RKO (cell line): ENCODE measurements around the gene TANGO2.

Experiments
- DNase-seq: peaks from one replicate; pipeline ENCODE4 v3.0.0-alpha.2; 2016; ENCODE audit warnings: low spot score

The TANGO2 gene

DNA sequence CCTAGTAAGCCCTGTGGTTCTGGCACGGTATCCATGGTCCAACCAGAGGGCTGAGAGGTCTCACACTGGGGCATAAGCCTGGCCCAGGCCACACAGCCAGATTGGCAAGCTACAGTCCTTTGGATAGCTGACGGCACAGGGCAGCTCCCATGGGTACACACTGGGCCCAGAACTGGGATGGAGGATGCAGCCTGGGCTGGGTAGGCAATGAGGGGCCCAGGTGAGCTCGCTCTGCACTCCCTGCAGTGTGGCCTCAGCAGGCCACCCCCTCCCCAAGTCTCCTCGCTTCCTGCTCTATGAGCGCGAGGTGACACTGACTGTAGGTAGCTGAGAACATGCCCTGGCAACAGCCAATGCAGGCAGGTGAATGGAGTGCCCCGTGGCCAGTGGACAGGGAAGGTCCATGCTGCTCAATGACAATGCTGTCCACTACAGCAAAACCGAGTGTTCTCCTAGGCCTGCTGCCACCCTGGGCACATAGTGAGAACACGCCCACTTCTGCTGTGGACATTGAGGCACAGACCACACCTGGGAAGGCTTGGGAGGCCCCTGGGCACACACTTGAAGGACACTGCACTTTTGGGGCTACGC lies 8.1 kb upstream of the TANGO2 start:
- no peak for DNase-seq

DNA sequence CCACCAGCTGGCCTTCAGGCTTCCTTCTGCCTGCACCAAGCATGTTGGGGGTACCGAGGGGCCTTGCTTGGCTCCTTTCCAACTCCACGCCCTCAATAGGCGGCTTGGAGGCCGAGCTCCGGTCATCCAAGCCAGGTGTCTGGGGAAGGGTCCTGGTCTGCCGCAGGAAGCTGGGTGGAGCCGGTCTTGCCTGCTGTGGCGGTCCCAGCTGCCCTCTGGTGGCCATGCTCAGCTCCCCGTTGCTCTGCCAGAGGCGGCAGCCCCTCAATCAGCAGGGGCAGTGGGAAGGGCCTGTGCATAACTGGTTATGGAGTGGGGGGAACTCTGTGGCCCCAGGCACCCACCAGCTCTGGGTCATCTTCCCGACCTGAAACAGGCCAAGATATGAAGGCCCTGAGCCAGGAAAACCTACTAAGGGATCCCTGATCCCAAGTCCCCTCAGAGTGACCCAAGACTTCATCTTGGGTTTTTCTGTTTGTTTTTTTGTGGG lies 7.5 kb upstream of the TANGO2 start:
- no peak for DNase-seq

DNA sequence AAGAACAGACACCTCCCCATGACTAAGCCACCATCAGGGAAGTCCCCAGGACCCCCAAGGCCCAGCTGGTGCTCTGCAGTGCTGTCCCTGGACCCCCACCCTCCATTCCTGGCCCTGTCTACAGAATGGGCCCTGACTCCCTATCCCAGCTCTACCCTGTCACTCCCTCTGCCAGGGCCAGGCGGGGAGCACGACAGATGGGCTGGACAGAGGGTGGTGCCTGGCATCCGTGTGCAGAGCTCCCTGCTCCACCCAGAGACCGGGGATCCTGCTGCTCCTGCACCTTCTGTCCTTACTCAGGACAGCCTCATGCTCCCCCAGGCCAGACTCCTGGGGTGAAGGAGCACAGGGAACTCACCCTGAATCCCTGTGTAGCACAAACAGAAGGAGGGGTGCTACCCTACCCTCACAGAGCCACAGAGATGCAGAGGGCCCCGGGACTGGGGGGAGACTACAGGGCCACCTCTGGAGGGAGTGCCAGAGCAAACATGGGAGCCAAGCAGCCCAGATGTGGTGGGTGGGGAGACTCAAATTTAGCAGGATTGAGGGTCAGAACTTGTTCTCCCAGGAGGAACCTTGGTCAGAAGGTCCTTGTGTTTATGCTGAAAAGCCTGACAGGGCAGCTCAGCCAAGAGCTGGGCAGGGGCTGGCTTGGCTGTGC lies 6.3 kb upstream of the TANGO2 start:
- no peak for DNase-seq

DNA sequence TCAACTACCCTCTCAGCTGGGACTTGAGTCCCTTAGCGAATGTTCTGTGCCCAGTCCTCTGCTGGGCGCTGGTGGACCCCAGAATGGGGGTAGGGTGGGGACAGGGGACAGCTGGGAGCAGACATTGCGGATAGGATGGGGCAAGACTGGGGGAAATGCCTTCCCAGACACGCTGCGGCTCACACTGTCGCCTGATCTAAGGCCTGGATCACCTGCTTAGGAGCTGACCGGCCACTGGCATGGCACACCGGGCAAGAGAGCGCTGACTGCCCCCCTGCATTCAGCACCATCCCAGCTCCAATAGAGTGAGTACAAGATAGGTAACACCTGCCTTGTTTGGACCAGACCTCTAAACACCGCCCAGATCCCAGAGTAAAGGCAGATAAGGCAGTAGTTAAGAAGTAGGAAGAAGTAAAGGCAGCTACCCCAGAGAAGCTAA lies 5.7 kb upstream of the TANGO2 start:
- DNase-seq = no peak

DNA sequence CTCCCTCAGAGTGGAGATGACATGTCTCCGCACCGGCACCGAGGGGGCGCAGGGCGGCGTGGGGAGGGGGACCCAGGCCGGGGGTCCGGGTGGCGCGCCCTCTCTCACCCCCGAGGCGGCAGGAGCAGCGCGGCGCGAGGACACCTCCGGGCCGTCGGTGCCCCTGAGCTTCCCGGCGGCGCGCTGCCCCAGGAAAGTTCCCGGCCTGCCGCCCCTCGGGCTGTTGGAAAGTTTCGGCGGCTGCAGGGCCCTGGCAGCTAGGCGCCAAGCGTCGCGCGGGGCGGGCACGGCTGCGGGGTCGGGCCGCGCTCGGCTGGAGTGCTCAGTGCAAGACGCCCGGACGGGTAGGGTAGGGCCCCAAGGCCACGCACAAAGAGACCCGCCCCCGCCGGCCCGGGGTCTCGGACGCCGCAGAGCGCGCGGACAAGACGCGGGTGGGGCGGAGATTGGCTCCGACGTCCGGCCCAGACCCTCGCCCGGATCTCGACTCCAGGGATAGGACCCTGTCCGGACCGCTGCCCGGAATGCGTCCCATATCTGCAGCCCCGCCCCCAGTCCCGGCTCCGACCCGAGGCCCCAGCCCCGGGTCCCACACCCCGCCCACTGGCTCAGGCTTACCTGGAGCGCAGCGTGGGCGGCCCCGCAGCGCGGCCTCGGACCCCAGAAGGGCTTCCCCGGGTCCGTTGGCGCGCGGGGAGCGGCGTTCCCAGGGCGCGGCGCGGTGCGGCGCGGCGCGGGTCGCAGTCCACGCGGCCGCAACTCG lies 4.8 kb upstream of the TANGO2 start:
- peak; percentile 37 for DNase-seq

DNA sequence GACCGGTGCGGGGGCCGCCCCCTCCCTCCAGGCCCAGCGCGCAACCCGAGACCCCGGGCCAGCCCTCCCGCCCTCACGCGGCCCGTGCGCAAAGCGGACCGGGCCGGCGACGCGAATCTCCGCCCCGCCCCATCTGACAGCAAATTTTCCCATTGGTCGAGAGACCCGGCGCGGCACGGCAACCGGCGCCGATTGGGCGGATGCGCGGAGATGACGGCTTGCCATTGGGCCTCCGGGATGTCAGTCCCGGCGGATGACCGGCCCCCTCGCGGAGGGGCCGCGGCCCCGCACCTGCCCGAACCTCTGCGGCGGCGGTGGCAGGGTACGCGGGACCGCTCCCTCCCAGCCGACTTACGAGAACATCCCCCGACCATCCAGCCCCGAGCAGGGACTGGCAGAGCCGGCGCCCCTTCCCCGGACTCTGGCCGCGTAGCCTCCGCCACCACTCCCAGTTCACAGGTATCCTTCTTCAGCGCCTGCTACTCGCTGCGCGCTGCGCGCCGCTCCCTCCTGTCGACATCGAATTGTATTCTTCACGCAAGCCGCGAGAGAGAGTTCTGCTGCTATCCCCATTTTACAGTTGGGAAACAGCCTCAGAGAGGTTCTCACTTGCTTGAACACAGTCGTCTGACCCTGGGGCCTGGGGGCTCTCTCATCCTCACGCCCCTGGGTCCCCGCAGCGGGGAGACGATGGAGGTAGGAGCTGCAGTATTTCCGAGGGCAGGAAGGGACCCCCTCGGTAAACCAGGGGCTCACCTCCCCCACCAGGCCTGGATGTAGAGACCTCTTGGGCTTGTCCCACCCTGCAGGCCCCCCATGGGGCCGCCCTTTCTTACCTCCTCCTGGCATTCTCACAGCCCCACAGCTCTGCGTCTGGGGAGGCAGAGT lies 3.9 kb upstream of the TANGO2 start, which contains the start of gene ARVCF:
TSS of gene ARVCF (minus strand) at position 90 of the 888 bp plus-strand sequence. CDS start 26,029 bp downstream, outside the sequence.
- peak; percentile 87 for DNase-seq

DNA sequence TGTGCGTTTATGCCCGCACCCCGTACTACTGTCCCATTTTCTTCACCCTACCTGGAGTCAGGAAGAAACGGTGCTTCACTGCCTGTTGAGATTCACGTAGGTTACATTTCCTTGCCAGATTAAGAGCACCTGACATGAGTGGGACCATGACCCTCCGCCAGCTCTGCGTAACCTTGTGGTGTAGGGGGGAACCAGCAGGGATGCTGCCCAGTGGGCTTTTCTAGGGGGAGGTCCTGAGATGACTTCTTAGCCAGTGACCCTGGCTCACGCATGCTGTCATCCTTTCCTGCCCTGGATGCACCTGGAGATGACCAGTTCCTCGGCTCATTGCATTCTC lies 3.3 kb upstream of the TANGO2 start:
- DNase-seq = no peak

DNA sequence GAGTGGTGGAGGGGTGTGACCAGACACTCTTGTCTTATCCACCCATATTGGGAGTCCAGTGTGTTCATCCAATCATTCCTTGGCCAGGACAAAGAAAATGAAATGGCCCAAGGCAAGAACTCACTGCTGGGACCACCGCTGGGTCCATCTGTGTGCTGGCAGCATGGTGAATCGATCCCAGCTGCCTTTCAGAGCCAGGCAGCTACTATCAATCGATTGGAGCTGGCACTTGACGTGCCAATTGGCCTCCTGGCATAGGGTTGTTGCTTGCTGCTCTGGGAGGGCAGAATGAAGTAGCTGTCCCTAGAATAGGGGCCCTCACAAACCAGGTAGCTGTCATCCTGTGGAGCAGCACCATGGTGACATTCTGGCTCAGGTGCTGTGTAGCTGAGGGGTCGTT lies 2.9 kb upstream of the TANGO2 start:
- DNase-seq = no peak

DNA sequence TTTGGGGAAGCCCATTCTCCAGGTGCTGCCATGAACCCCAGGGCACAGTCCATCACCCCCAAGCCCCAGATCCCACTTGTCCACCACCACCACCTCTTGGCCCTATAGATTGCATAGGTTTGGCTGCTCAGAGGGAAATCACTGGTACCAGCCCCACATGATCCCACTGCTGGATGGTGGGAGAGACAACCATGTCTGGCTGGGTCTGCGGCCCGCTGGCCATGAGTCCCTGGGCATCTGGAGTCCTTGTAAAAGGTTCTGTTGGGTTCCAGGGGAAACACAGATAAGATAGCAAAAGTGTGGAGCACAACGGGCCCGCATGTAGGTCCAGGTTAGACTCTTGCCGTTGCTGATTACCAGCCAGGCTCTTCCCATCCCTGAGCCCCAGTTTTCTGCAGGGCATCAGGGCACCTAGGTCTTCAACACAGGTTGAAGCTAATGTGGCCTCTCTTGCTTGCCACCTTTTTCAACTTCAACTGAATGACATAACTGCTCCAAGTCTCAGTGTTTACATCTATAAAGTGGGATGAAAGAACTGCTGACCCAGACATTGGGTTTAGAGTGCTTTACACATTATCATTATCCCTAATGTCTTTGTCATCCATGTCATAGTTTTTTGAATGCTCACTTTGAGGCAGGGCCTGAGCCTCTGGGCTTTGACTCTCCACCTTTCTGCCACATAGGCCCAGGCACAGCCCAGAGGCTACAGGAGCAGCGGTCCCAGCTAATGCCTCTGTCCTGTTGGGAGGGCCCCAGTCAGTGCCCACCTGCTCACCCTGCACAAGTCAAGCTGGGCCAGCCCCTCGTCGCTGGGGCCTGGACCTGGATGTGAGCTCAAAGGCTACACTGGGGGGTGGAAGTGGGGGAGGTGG lies 1.0 kb upstream of the TANGO2 start:
- no peak for DNase-seq

DNA sequence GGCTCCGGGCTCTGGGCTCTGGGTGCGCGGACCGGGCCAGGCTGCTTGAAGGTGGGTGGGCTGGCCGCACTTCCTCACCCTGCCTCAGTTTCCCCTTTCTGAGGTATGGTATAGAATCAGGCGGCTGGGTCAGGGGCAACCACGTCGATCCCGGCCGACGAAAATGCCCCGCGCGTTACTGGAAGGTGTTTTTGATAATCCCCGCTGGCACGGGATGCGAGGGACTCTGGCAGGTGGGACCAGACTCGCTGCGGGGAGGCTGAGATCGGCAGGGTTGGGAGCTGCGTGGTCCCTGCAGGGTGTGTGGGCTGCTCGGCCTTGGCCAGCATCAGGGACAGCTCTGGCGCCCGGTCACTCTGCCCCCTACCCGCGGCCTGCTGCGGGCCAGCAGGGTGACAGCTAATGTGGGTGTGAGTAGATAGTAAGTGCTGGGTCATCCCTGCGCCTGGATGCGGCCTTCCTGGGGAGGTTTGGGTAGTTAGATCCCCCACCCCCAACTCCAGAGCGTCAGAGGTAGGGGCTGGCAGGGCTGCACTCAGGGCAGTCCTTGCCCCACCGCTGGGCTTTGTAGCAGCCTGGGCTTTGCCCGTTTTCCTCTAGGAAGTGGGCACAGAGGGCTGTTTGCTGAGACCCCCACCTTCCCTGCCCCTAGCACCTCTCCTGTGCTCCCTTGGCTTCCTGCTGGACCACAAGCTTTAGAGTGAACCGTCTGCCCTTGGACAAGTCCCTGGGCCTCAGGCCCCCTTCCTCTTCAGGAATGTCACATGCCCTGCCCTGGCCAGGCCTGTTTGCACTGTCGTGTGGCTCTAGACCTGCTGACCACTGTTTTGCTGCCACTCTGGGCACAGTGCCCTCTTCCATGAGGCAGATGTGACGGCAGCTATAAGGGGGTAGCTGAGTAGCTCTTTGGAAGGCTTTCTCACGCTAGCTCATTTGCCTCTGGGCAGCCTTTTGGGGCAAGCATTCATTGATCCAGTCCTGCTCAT lies 579 bp downstream of the TANGO2 start:
- DNase-seq = peak; percentile 61

DNA sequence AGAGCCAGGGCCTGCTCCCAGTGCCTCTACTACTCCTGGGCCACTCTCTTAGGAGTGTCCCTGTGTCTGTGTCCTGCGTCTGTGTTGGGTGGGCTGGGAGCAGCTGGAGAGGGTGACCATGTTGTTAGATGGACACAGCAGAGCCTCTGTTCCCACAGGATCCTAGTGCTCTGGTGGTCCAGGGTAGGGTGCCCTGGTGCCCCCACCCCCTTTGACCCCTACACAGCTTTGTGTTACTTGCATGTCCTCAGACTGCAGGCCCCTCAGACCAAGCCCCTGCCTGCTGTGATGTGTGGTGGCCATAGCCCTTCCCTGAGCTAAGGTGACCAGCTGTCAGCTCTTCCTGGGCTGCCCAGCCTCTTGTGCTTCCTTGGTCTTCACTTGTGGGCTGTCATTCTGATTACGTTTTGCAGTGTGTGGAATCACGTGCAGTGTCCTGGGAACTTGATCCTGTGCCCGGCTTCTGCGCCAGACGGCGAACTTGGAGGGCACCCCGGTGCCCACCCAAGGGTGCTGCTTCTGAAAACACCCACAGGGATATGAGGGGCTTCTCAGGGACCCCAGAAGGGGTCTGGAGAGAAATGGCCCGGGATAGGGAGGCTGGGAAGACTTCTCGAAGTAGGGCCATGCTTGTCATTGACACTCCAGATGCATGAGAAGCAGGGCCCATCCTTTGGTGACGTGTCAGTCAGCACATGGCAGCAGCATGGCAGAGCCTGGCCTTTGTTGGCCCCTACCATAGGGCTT lies 1.5 kb downstream of the TANGO2 start:
- DNase-seq = no peak

DNA sequence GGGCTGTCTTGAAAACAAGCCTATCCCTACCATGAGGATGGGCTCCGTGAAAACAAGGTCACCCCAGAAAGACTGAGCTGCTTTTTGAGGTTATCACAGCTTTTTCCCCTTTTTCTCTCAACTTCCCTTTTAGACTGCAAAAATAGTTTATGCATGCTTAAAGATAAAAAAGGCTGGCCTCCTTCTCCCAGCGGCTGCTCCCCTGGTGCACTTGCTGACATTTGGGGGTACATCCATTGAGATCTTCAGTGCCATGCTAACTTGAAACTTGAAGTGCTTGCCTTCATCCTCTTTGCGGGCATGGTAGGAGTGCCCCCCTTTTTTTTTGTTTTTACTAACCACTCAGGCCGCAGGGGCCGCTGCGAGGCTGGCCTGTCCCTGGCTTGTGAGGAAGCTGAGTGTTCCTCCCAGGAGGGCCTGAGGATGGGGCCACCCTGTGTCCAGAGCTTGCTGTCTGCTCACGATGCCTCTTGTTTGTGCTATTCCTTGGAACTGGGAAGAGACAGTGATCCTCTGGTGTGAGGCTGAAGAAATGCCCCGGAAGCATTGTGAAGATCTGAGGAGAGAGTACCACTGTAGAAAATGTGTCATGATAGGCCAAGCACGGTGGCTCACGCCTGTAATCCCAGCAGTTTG lies 2.2 kb downstream of the TANGO2 start:
- DNase-seq = no peak

DNA sequence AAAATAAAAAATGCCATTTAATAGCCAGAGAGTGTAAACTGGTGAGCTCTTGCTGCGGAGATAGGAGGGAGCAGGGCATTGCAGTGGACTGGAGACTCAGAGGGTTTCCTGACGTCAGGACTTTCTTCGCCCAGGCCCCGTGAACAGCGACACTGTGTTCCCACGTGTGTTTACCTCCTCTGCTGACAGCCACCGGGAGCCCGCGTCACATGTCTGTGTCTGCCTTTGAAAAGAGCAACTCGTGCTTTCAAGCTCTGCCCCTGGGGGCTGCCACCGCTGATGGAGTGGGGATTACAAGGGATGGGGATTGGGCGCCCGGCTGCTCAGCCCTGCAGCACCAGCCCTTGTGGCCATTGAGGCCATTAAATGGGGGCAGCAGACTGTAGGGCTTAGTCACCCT lies 3.3 kb downstream of the TANGO2 start:
- DNase-seq = no peak

DNA sequence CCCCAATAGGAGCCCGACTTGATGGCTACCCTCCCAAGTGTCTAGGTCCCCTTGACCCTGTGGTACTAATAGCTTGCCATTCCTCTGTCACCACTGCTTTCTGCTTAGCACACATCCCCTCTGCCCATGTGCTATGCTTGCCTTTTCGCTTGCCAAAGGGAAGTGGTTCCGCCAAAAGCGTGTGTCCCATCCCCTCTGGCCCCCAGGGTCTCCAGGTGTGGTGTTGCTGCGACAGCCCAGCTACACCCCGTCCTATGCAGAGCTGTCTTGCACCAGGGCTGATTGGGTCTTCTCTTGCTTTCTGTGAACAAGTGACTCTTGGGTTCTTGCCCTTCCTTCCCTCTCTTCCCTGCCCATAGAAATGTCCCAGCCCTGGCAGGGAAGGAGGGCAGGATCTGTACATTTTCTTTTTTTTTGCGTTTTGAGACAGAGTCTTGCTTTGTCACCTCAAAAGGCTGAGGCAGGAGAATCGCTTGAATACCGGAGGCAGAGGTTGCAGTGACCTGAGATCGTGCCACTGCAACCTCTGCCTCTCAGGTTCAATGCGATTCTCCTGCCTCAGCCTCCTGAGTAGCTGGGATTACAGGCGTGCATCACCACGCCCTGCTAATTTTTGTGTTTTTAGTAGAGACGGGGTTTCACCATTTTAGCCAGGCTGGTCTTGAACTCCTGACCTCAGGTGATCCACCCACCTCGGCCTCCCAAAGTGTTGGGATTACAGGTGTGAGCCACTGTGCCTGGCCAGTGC lies 3.9 kb downstream of the TANGO2 start:
- DNase-seq = no peak

DNA sequence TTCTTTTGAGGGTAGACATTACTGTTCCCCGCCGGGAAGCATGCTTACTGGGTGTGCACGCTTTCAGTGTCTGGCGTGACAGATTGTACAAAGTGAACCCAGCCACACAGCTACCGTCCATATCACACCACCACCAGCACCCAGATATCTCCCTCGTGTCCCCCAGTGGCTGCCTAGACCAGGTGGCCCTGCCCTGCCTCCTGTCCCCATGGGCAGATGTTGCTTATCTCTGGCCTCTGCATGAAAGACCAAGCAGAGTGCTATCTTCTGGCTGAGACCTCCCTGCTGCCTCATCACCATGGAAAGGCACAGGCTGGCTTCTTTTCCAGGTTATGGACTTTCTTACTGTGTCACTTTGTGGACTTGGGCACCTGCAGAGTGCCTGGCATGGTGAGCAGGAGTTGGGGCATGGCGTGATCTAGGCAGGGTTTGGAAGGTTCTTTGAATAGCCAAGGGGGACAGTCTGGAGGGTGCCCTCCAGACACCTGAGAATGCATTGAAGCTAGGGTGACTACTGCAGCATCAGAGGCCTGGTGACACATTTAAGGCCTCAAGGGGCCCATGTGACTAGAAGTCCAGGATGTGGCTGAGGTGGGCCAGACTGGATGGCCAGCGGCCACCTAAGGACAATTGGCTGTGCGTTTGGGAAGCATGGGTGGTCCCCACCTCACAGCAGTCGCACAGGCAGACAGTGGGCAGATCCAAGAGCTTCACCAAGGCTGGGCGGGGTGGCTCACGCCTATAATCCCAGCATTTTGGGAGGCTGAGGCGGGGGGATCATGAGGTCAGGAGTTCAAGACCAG lies 4.7 kb downstream of the TANGO2 start:
- DNase-seq = no peak

DNA sequence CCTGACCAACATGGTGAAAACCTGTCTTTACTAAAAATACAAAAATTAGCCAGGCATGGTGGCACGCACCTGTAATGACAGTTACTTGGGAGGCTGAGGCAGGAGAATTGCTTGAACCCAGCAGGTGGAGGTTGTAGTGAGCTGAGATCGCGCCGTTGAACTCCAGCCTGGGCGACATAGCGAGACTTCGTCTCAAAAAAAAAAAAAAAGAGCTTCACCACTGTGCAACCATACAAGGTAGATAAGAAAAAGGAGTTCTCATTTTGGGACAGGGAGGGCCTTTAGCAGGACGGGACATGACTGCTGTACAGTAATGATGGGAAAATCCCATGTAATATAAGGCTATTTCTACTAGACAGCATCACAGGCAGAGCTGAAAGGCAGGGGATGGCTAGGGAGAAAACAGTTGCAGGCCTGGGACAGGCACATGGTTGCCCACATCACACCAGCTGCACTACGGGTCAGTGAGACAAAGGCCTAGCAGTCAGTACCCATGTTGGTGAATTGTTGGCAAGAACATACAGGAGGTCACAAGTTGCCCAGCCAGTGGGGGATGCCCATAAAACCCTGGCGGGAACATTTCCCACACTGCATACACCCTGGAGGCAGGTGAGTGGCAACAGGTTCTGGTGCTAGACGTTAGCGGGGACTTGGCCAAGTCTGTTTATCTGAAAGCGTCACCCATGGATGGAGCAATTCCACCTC lies 5.4 kb downstream of the TANGO2 start:
- no peak for DNase-seq
